MV-4-11 (cell line): Measurements from ENCODE around the gene RAP1GAP2.
A peak's percentile ranks its signal among the peaks of the same experiment; 100 is the strongest.

Experiments used
- DNase-seq: peaks from one replicate; lab custom pipeline; 2025; lab: John Stamatoyannopoulos, UW

RAP1GAP2 gene

DNA sequence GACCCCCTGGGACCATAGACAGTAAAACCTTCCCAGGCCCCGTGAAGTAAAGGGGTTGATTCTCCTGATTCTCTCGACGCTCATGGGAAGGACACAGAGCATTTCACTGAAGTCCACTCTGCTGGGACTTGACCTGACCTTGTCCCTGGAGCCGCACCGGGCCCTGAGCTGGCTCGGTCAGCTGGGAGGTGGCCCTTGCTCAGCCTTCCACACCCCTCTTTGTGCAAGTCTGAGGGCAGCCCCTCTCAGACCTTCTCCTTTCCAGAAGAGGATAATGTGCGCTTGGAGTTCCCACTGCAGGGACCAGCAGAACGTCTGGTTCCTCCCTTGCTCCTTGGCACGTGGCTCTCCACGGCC, 115.5 kb downstream of the RAP1GAP2 start:
- DNase-seq = no peak

GRCh38 chr17:2912754-2913153, 116.5 kb downstream of the RAP1GAP2 start:
- no peak for DNase-seq

DNA sequence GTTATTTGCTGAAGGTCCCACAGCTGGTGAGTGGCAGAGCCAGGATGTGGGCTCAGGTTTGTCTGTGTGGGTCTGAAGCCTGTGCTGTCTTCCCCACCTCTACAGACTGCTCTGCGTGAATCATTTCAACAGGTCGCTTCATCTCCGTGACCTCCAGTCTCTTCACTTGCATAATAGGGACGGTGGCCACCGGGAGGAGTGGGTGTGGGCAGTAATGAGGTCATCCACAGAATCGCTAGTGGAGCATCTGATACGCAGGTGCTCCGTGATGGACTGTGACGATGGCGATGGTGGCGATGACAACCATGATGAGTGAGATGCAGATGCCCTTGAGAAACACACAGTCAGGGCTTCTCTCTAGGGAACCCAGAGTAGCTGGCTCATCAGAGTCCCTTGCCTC, 120.2 kb downstream of the RAP1GAP2 start:
- no peak for DNase-seq

DNA sequence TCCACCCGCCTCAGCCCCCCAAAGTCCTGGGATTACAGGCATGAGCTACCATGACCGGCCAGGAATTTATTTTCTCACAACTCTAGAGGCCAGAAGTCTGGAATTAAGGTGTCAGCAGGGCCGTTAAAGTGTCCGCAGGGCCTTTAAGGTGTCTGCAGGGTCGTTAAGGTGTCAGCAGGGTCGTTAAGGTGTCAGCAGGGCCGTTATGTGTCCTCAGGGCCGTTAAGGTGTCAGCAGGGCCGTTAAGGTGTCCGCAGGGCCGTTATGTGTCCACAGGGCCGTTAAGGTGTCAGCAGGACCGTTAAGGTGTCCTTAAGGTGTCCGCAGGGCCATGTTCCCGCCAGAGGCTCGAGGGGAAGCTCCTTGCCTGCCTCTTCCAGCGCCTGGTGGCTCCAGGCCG, 125.2 kb downstream of the RAP1GAP2 start:
- no peak for DNase-seq

DNA sequence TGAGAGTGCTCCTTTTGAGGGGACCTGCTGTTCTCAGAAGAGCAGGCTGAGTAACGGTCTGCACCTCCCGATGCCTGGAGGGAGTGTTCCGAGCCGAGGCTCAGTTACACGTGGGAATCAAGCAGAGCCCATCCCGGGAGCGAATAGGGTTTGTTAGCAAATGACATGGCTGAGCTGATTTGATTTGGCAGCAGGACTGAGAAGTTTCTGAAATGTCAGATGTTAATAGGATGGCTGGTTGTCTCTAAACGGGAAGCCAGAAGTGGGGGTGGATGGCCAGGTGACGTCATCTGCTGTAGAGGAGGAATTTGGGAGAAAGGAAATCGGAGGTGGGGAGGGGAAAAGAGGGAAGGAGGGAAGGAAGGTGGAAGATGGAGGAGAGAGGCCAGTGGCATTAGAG, 128.0 kb downstream of the RAP1GAP2 start:
- no peak for DNase-seq

DNA sequence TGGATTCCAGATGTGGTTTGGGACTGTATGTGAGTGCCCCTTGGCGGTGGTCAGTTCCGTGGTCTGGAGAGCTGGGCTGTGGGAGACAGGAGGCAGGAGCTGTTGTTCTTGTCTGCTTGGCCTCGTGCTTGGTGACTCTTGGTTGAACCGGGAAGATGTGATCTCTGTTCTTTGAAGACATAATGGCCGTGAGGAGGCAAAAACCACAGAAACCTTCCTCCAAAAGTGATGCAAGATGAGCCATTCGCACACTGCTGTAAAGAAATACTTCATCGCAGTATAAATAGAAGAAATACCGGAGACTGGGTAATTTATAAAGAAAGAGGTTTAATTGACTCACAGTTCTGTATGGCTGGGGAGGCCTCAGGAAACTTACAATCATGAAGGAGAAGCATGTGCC, 128.8 kb downstream of the RAP1GAP2 start:
- peak; percentile 85 for DNase-seq

GRCh38 chr17:2926019-2926650, 129.9 kb downstream of the RAP1GAP2 start:
- DNase-seq = peak; percentile 76

DNA sequence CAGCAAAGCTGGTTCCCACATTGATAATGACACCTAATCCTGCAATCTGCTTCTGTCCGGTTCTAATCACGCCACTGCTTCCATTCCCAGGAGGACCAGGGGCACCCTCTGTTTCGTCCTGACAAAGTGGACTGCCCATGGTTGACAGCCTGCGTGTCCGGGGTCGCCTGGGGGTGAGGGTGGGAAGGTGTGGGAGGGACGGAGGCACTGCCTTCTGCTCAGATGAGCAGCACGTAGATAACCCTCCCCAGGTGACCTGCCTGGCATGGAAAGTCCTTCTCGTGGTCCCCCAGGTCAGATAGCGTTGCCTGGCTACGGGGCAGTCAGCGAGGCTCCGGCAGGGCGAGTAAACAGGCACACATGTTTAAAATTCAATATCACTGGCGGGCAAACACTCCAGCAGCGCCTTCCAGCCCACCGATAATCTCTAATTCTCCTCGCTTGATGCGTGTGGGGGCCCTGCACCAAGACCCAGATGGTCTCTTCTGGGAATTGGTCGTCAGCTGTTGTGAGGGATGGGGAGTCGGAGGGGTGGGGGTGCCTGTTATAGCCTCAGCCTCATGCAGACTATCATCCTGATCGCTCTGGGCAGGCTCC, 132.2 kb downstream of the RAP1GAP2 start:
- DNase-seq = no peak

- DNase-seq = peak; percentile 27
Measured at GRCh38 chr17:2929881-2930533, 133.8 kb downstream of the RAP1GAP2 start.

DNA sequence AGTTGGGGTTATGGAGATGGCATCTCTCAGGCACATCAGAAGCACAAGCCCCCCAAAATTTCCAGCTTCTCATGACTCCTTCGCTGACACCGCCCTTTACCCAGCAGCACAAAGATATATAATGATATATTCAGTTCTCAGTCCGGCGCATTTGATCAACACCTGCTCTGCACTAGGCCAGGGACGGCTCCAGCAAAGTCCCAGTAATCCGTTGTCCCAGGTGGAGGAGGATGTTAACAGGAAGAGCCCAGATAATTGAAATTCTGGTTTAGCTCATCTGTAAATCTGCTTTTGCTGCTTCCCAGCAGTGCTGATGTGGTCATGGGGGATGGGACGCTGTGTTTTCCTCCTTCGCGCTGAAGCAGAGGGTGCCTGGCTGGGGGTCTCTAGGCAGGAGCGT, 135.6 kb downstream of the RAP1GAP2 start:
- no peak for DNase-seq

GRCh38 chr17:2932946-2933345, 136.7 kb downstream of the RAP1GAP2 start:
- DNase-seq = no peak

- DNase-seq = no peak
Measured at GRCh38 chr17:2933606-2934005, 137.4 kb downstream of the RAP1GAP2 start.

DNA sequence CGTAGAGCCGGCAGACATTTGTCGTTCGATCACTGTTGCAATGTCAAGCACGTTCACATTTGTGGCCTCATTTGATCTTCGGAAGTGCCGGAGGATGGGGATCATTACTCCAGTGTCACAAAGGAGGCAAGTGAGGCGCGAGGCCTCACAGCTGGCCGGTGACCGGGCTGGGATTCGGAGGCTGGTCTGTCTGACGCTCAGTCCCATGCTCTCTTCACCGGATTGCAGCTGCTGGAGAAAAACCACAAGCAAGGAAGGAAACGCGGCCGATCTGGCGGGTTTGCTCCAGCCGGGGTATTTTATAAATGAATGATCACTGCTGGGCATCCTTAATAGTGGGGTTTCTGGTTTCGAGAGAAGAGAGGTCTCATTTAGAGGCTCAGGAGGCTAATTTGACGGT, 139.4 kb downstream of the RAP1GAP2 start:
- DNase-seq = peak; percentile 33

GRCh38 chr17:2936351-2936750, 140.1 kb downstream of the RAP1GAP2 start:
- DNase-seq = no peak

GRCh38 chr17:2936771-2937321, 140.6 kb downstream of the RAP1GAP2 start:
- no peak for DNase-seq

DNA sequence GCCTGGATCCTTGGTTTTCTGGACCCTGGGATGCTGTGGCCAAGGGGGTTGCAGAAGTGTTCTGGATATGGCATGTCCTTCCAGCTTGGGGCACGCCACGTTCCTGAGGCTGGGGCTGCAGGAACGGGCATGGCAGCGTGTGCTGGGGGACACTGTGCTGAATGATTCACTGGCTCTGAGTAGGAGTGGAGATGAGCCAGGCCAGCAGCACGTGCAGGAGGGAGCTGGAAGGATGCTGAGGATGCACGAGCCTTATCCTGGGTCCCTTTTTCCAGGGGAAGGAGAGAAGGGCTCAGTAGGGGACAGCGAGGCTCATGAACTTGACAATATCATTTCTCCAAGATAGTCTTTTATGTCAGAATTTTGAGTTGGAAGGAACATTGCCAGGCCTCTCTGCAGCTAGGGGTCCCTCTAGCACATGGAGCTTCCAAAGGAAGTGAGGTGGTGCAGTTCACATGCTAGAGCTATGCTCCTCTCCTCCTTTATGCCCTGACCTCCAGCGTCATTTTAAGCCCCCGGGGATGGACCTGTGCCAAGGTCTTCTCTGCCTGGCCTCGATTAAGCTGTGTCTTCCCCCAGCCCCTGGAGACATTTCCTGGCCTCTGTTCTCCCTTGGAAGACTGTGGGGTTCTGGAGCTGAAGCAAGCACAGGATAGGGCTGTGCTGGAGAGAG, 141.2 kb downstream of the RAP1GAP2 start:
- DNase-seq = no peak

GRCh38 chr17:2939714-2940351, 143.6 kb downstream of the RAP1GAP2 start:
- peak; percentile 53 for DNase-seq

GRCh38 chr17:2940352-2940751, 144.1 kb downstream of the RAP1GAP2 start:
- DNase-seq = no peak

DNA sequence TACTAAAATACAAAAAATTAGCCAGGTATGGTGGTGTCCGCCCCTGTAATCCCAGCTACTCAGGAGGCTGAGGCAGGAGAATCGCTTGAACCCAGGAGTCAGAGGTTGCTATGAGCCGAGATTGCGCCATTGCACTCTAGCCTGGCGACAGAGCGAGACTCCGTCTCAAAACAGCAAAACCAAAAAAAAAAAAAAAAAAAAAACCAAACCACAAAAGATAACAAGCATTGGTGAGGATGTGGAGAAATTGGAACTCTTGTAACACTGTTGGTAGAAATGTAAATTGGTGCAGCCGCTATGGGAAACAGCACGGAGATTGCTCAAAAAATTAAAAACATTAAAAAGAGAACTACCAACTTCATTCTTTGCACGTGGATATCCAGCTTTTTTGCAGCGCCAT, 147.7 kb downstream of the RAP1GAP2 start:
- peak; percentile 88 for DNase-seq

GRCh38 chr17:2945299-2945698, 149.1 kb downstream of the RAP1GAP2 start:
- no peak for DNase-seq

GRCh38 chr17:2946144-2946543, 149.9 kb downstream of the RAP1GAP2 start:
- DNase-seq = no peak

- no peak for DNase-seq
Measured at GRCh38 chr17:2947588-2947950, 151.3 kb downstream of the RAP1GAP2 start.
